Osteoblast (primary cell): ENCODE results near the gene HOXB9. TPM values are rescaled to one million over a fixed set of nuclear protein-coding genes. Genes with fewer than 3 reads are reported as not detected.

Source experiments
- DNase-seq: peaks from one replicate; pipeline ENCODE4 v3.0.0; 2011; ENCODE audit warnings: low spot score, mixed read lengths; ENCODE audit not compliant: insufficient read length; ENCODE audit errors: missing footprints
- H2AFZ ChIP-seq: 2 replicates; pipeline ENCODE4 v1.6.0; 2011; ENCODE audit warnings: mild to moderate bottlenecking, low read length
- H3K27ac ChIP-seq: 2 replicates; pipeline ENCODE4 v1.5.1; 2011; ENCODE audit warnings: mild to moderate bottlenecking, low read depth, low read length, moderate library complexity
- H3K27me3 ChIP-seq: 2 replicates; pipeline ENCODE4 v1.6.0; 2012; ENCODE audit warnings: mild to moderate bottlenecking, control low read depth, inconsistent platforms, low read length, moderate library complexity; ENCODE audit not compliant: insufficient read depth
- H3K36me3 ChIP-seq: 2 replicates; pipeline ENCODE4 v1.5.1; 2011; ENCODE audit warnings: mild to moderate bottlenecking, low read length, control low read depth, moderate library complexity; ENCODE audit not compliant: insufficient read depth
- H3K4me1 ChIP-seq: 2 replicates; pipeline ENCODE4 v1.5.1; 2011; ENCODE audit warnings: mild to moderate bottlenecking, low read length, control low read depth, moderate library complexity; ENCODE audit not compliant: insufficient read depth
- H3K4me2 ChIP-seq: 2 replicates; pipeline ENCODE4 v1.6.0; 2011; ENCODE audit warnings: mild to moderate bottlenecking, low read length; ENCODE audit not compliant: insufficient read depth
- H3K4me3 ChIP-seq: fragments of 200-600 bp; sonication (generic); 3 replicates; pipeline ENCODE4 v1.5.1; 2012; ENCODE audit warnings: mild to moderate bottlenecking, low read length, inconsistent platforms; ENCODE audit not compliant: insufficient read depth
- H3K79me2 ChIP-seq: 2 replicates; pipeline ENCODE4 v1.6.0; 2012; ENCODE audit warnings: mild to moderate bottlenecking, low read length, control low read depth, inconsistent platforms; ENCODE audit not compliant: insufficient read depth
- H3K9me3 ChIP-seq: 2 replicates; pipeline ENCODE4 v1.5.1; 2011; ENCODE audit warnings: low read depth, low read length, control low read depth
- H4K20me1 ChIP-seq: 2 replicates; pipeline ENCODE4 v1.6.0; 2012; ENCODE audit warnings: mild to moderate bottlenecking, low read length, control low read depth; ENCODE audit not compliant: insufficient read depth
- total RNA-seq: library from RNA; depleted of rRNA; stranded (reverse); fragments of >200 nt; gene quantifications from 2 replicates; pipeline ENCODE4 v1.2.3, GENCODE V29; 2012
- TF ChIP-seq, protein P1 (sequence below): IDR thresholded peaks from 2 replicates; pipeline ENCODE4 v1.5.1; 2011; ENCODE audit warnings: mild to moderate bottlenecking, low read depth, low read length, moderate library complexity; ENCODE audit errors: extremely low read depth

HOXB9 gene
- total RNA-seq, 1 donor: not detected

GRCh38 chr17:48591255-48592056, 34.7 kb downstream of the HOXB9 start:
- H3K27ac ChIP-seq: no peak overlapping the region
- no peak for DNase-seq
- no peaks in the 10 kb centered on the region for H3K9me3 ChIP-seq
- TF ChIP-seq, protein P1, sequence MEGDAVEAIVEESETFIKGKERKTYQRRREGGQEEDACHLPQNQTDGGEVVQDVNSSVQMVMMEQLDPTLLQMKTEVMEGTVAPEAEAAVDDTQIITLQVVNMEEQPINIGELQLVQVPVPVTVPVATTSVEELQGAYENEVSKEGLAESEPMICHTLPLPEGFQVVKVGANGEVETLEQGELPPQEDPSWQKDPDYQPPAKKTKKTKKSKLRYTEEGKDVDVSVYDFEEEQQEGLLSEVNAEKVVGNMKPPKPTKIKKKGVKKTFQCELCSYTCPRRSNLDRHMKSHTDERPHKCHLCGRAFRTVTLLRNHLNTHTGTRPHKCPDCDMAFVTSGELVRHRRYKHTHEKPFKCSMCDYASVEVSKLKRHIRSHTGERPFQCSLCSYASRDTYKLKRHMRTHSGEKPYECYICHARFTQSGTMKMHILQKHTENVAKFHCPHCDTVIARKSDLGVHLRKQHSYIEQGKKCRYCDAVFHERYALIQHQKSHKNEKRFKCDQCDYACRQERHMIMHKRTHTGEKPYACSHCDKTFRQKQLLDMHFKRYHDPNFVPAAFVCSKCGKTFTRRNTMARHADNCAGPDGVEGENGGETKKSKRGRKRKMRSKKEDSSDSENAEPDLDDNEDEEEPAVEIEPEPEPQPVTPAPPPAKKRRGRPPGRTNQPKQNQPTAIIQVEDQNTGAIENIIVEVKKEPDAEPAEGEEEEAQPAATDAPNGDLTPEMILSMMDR: no peak
- no peaks in the 10 kb centered on the region for H3K36me3 ChIP-seq
- no peak overlapping the region for H2AFZ ChIP-seq
- no peaks in the 10 kb centered on the region for H3K79me2 ChIP-seq
- peaks cover 95% of the 10 kb centered on the region for H3K27me3 ChIP-seq
- no peak overlapping the region for H3K4me2 ChIP-seq
- H3K4me3 ChIP-seq: no peak overlapping the region
- H4K20me1 ChIP-seq: no peaks in the 10 kb centered on the region
- no peaks in the 10 kb centered on the region for H3K4me1 ChIP-seq

- H3K27me3 ChIP-seq: peaks cover 95% of the 10 kb centered on the region
- no peaks in the 10 kb centered on the region for H4K20me1 ChIP-seq
- no peak overlapping the region for H3K4me3 ChIP-seq
- H3K36me3 ChIP-seq: no peaks in the 10 kb centered on the region
- no peaks in the 10 kb centered on the region for H3K9me3 ChIP-seq
- H3K4me2 ChIP-seq: no peak overlapping the region
- TF ChIP-seq, protein P1: no peak
- no peak overlapping the region for H3K27ac ChIP-seq
- H3K4me1 ChIP-seq: peaks cover 6% of the 10 kb centered on the region
- no peak overlapping the region for H2AFZ ChIP-seq
- no peaks in the 10 kb centered on the region for H3K79me2 ChIP-seq
- DNase-seq: no peak
These were observed 35.5 kb downstream of the HOXB9 start for GRCh38 chr17:48590607-48591161.

GRCh38 chr17:48589831-48590606, 36.1 kb downstream of the HOXB9 start, which contains the start of gene HOXB3:
HOXB3 (minus strand) TSS chr17:48590241; CDS start chr17:48552474, 37,767 bp downstream.
- H3K4me2 ChIP-seq: no peak within 1 kb of the TSS
- peaks cover 10% of the 10 kb centered on the region for H3K4me1 ChIP-seq
- no peak for DNase-seq
- H3K79me2 ChIP-seq: no peaks in the 10 kb centered on the region
- TF ChIP-seq, protein P1: no peak
- H3K9me3 ChIP-seq: no peaks in the 10 kb centered on the region
- no peak within 1 kb of the TSS for H3K4me3 ChIP-seq
- H4K20me1 ChIP-seq: no peaks in the 10 kb centered on the region
- no peak within 1 kb of the TSS for H2AFZ ChIP-seq
- H3K27me3 ChIP-seq: peaks cover 89% of the 10 kb centered on the region
- no peak within 1 kb of the TSS for H3K27ac ChIP-seq
- no peaks in the 10 kb centered on the region for H3K36me3 ChIP-seq
